Esophagus squamous epithelium (tissue), 4 donors: ENCODE data around the gene EEF1E1.

Experiments
- CTCF ChIP-seq, 6 experiments: fragments of 450-650 bp in 4 of 6; fragments of 200-600 bp in 2 of 6; sonication (generic) in 2 of 6; IDR thresholded peaks; one replicate each; pipeline ENCODE4 v1.5.1; 2016 to 2019; ENCODE audit warnings: antibody characterized with exemption in 6 of 6, mild to moderate bottlenecking in 4 of 6, moderate library complexity in 4 of 6
- POLR2A ChIP-seq, 4 donors: fragments of 450-650 bp; IDR thresholded peaks; one replicate each; pipeline ENCODE4 v1.6.1; 2017; ENCODE audit warnings: antibody characterized with exemption in 4 of 4, mild to moderate bottlenecking in 4 of 4, moderate library complexity in 3 of 4

- TF ChIP-seq CTCF (IDR thresholded peaks at IDR 0.05) = no peak
- no peak for TF ChIP-seq POLR2A (IDR thresholded peaks at IDR 0.05)
Observed at GRCh38 chr6:8057793-8058192, 44.6 kb downstream of the EEF1E1 start.
